HCEC 1CT (cell line): ENCODE measurements around the gene SLC30A7.
A peak's percentile ranks its signal among the peaks of the same experiment; 100 is the strongest.
"Not testable (repeated sequence)": the region's sequence is repeated elsewhere in the genome, so short reads cannot be mapped to it uniquely, and the experiment has no call there.

Experiments used
- DNase-seq: peaks from one replicate; pipeline ENCODE4 v3.0.0-alpha.2; 2017

The SLC30A7 gene

DNA sequence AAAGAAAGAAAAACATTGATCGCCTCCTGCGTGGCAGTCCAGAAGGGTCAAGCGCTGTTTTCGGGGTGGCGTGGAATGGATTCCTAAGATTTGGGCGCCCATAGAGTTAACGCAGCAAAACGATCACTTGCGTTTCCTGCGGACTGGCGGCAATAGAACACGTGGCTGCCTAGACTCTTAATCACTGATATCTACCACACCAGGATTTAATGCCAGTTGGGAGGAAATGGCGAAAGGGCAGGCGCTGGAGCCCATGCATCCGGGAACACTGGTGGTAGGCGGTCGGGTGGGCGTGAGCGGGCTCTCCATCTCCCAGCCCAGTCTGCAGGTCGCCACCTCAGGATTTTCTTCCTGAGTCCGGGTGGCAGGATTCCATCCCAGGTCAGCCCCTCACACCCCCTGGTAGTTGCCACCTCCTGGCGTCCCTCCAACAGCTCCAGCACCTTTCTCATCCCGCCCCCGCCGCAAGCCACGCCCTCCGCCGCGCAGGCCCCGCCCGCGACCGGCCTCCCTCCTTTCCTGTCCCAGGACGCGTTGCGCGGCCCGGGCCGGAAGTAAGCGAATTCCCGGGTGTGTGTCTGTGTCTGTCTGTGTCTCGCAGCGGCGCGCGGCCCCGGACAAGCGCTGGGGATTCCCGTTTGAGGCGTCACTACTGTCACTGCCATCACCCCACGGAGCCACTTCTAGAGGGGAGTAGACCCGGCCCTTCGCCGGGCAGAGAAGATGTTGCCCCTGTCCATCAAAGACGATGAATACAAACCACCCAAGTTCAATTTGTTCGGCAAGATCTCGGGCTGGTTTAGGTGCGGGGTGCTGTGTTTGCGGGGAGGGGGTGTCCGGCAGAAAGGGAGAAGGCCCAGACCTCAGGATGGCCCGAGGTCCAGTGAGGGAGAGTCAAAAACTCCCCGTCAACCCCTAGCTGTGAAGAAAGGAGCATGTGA lies at the start of gene SLC30A7:
Gene SLC30A7 (plus strand): TSS at position 551 of the 941 bp plus-strand sequence. CDS start 173 bp downstream, at position 724.
- peak; percentile 88 for DNase-seq

DNA sequence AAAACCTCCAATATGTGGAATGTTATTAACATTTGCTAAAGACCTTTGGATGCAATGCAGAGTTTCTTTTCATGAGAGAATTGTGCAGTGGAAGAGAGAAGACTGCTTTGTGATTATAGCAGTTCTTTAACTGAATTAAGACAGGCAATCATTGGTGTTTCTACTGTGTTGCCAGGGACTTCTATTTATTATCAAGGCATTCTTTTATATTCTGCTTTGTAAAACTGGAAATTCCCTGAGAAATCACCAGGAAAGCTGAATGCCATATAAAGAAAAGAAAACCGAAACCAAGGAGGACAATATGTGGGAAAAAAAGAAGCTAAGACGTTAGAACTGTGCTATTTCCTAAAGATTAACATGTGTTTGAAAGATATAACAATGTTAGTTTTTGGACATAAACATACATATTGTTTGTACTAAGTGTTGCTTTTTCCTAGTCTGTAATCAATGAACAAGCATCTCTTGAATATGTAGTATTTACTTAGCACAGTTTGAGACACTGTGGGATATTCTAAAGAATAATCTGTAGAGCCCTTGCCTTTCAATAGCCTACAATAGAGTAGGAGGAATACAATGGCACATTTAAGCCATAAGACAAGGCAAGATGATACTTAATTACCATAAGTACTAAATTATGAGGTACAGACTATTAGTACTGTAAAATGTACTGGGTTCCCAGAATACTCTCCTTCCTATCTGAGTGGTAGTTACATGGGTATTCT lies 48.4 kb upstream of the SLC30A7 start:
- no peak for DNase-seq

DNA sequence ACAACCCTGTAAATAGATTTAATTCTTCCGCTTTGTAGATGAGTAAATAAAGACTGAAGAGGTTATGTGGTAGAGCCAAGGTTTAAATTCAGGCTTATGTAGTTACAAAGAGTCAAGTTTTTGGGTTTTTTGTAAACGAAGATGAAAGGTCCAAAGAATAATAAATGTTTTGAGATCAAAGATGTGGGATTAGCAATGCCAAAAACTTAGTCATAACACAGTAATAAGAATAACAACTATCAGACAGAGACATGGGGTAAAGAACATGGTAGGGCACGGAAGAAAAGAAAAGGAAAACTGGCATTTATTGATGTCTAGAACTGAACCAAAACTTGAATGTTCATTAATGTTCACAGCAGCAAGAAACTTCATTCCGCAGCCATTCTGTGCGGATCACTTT lies 44.2 kb upstream of the SLC30A7 start:
- no peak for DNase-seq

GRCh38 chr1:100852976-100853375 lies 42.9 kb upstream of the SLC30A7 start:
- DNase-seq, result no peak

DNA sequence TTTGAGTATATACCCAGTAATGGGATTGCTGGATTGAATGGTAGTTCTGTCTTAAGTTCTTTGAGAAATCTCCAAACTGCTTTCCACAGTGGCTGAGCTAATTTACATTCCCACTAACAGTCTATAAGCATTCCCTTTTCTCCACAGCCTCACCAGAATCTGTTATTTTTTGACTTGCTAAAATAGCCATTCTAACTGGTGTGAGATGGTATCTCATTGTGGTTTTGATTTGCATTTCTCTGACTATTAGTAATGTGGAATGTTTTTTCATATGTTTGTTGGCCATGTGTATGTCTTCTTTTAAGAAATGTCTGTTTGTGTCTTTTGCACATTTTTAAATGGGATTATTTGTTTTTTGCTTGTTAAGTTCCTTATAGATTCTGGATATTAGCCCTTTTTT lies 40.8 kb upstream of the SLC30A7 start:
- peak; percentile 51 for DNase-seq

DNA sequence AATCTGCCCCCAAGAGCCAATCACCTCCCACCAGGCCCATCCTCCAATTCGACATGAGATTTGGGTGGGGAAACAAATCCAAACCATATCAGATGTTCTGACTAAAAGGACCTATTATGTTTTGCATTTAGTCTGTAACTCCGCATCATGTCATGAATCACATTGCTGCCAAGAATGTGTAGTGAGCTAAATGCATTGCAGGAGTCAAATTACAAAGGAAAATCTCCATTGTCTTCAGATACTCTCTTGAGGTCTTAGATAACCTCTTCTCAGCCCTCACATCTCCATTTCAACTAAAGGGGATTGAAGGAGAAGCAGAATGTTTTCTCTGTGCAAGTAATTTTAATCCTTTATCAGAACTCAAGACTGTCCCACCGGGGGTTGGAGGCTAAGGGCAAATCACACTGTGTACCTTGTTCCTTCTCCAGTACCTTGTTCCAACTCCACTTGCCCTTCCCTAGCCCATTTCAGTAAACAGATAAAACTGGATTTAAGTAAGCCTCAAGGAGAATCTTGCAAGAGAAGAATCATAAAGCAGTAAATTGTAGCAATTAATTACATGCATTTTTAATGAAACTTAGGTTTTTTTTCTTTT lies 35.4 kb upstream of the SLC30A7 start:
- peak; percentile 63 for DNase-seq

GRCh38 chr1:100861379-100861778 lies 34.5 kb upstream of the SLC30A7 start:
- peak; percentile 68 for DNase-seq

DNA sequence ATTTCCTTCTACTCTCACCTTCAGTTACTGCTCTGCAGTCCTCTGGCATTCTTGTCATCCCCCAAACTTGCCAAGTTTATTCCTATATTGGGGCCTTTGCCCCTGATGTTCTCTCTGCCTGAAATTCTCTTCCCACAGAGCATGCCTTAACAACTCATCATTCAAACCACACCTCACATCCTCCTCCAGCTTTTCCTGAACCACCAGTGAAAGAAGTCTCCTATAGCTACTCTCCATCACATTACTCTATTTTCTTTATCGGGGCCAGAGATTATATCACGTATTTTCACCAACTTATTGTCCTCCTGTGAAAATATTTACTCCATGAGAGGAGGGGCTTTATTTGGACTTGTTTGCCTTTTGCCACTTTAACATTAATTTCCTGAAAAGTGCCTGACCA lies 33.3 kb upstream of the SLC30A7 start:
- peak; percentile 86 for DNase-seq

GRCh38 chr1:100866041-100866900 lies 29.6 kb upstream of the SLC30A7 start:
- peak; percentile 76 for DNase-seq

GRCh38 chr1:100866901-100867206 lies 29.0 kb upstream of the SLC30A7 start:
- DNase-seq, result no peak

- peak; percentile 50 for DNase-seq
Observed at GRCh38 chr1:100868364-100868995, 27.4 kb upstream of the SLC30A7 start.

DNA sequence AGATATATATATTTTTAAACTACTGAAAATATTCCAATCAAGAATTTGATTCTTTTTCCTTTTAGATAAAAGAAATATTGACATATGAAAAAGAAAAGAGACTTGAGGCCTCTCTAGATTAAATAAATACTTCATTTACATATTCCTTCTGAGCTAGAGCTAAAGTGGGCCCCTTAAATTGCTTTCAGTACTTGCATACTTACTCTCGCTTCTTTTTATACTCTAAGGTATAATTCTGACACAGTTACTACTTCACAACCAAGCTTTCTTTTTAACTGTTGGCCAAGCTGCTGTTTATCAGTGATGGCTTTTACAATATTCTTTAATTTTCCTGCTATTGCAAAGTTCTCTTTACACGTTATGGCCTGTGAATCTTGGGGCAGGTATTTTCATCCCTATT lies 25.9 kb upstream of the SLC30A7 start:
- DNase-seq, result no peak

GRCh38 chr1:100874433-100874832 lies 21.5 kb upstream of the SLC30A7 start:
- DNase-seq, result no peak

DNA sequence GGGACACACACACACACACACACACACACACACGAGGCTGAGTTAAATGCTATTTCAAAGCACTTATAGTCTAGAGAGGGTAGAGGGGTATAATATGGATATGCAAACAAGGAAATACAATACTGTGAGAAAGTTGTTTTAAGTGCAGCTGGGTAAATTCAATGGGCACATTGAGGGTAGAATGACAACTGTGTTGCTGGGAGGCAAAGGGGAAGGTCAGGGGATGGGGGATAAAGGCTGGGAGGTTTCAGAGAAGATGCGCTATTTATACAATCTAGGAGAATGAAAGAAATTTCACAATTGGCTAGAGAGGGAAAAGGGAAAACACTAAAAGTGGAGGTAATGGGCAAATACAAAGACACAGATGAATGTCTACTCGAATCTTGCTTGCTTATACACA lies 20.7 kb upstream of the SLC30A7 start:
- no peak for DNase-seq

DNA sequence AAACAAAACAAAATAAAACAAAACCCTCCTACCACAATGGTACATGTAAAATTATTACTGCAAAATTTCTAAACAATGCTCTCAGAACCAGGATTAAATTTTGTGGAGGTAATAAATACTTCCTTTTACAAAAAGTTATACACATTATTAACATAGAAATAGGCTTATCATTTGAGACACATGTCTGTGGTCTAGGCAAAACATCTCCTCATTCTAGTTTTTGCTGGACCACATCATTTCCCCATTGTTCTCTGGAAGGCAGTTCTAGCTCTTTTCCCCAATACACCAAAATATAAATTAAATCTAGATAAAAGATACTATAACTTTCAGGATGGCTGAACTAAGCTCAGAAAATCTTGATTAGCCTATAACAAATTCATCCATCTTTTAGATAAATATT lies 19.6 kb upstream of the SLC30A7 start:
- no peak for DNase-seq

GRCh38 chr1:100879422-100879821 lies 16.5 kb upstream of the SLC30A7 start:
- DNase-seq, result peak; percentile 29

DNA sequence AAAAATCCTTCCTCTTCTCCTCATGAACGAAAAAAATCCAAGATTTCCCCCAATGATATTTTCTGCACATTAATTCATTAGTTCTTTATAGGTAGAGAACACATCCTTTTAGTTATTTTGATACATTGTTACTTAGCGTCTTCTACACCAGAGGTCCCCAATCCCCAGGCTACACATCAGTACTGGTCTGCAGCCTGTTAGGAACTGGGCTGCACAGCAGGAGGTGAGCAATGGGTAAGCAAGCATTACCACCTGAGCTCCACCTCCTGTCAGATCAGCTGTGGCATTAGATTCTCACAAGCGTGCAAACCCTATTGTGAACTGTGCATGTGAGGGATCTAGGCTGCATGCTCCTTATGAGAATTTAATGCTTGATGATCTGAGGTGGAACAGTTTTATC lies 14.2 kb upstream of the SLC30A7 start:
- DNase-seq, result no peak

- DNase-seq, result no peak
Observed at GRCh38 chr1:100882698-100883097, 13.2 kb upstream of the SLC30A7 start.

DNA sequence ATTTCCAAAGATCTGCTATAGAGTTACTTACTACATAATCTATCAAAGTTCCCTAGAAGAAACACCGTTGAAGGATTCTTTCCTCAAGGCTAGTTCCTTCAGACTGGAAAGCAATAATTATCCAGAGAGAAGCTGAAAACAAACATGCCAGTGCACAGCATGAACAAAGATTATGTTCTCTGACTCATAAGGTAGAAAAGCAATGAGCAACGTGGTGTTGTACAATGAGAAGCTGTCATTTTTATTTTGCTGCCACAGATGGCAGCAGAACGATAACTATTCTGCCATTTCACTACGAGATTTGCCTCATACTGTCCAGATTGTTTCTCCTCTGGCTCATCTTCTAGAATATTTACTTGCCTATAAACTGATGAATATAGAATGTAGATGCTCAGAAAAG lies 11.9 kb upstream of the SLC30A7 start:
- DNase-seq, result peak; percentile 69

DNA sequence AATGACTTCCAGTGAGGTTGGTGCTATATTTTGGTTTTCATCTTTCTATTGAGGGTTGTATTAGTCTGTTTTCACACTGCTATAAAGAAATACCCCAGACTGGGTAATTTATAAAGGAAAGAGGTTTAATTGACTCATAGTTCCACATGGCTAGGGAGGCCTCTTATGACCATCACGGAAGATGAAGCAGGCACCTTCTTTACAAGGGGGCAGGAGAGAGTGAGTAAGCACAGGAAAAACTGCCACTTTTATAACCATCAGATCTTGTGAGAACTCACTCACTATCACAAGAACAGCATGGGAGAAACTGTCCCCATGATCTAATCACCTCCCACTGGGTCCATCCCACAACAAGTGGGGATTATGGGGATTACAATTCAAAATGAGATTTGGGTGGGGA lies 6.9 kb upstream of the SLC30A7 start:
- not testable (repeated sequence) for DNase-seq

DNA sequence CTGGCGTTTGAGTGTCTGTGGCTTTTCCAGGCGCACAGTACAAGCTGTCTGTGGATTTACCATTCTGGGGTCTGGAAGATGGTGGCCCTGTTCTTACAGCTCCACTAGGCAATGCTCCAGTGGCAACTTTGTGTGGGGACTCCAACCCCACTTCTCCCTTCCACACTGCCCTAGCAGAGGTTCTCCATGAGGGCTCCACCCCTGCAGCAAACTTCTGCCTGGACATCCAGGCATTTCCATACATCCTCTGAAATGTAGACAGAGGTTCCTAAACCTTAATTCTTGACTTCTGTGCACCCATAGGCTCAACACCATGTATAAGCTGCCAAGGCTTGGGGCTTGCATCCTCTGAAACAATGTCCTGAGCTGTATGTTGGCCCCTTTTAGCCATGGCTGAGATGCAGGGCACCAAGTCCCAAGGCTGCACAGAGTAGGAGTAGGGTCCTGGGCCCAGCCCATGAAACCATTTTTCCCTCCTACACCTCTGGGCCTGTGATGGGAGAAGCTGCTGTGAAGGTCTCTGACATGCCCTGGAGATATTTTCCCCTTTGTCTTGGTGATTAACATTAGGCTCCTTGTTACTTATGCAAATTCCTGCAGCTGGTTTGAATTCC lies 5.9 kb upstream of the SLC30A7 start:
- not testable (repeated sequence) for DNase-seq

DNA sequence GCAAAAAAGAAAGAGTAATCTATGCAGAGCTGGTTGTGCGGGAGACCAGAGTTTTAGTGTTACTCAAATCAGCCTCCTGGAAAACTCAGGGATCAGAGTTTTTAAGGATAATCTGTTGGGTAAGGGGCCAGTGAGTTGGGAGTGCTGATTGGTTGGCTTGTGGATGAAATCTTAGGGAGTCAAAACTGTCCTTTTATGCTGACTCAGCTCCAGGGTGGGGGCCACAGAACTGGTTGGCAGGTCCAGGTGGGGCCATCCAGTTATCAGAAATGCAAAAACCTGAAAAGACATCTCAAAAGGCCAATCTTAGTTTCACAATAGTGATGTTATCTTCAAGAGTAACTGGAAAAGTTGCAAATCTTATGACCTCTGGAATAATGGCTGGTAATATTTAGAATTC lies 4.5 kb upstream of the SLC30A7 start:
- no peak for DNase-seq
